Heart left ventricle (tissue), 13 donors: ENCODE results near the gene SH3RF3.

Experiments used
- CTCF ChIP-seq, 12 donors: fragments of 200-600 bp; sonication (generic) in 4 of 12; IDR thresholded peaks; one replicate each; pipeline versions ENCODE4 v1.5.0 to v1.8.0; 2018 to 2022; ENCODE audit warnings: antibody characterized with exemption in 12 of 12, mild to moderate bottlenecking in 5 of 12
- POLR2A ChIP-seq, 2 donors: fragments of 450-650 bp; IDR thresholded peaks; one replicate each; pipeline ENCODE4 v1.6.1; 2017; ENCODE audit warnings: antibody characterized with exemption in 2 of 2, mild to moderate bottlenecking in 2 of 2, moderate library complexity in 2 of 2
- donor health status: ischemic (EF 13 %, LVEDD 7.1; RV severe dilation, severe dysfunction).
- donor health status: DM: no; HTN: yes; CAD: no.
- donor health status: DM: no; HTN: no; CAD: no.
- donor health status: ischemic (EF 25% LVEDD 6.9; RV normal size, moderate dysfunction).
- donor health status: ischemic (EF 25% LVEDD 5.7; RV mildly dilated, moderate dysfunction).
- donor health status: ischemic (EF 35%, LVEDD 5.7; RV mildly dilated, moderate dysfunction).
- donor health status: nonischemic (EF 11% LVEDD 7.7; RV severe dilation, severe dysfunction).
- donor health status: DM: yes; HTN: yes; CAD: no.
- donor health status: PGD.
- donor health status: ischemic (EF 29% LVEDD 5.4; RV normal size, mild dysfunction).
- donor health status: nonischemic (EF 23%, LVEDD 6.1; RV moderate dilation, normal function).

- TF ChIP-seq CTCF (IDR thresholded peaks at IDR 0.05), result no peak
- no peak for TF ChIP-seq POLR2A (IDR thresholded peaks at IDR 0.05)
These were observed 2.8 kb downstream of the SH3RF3 start for GRCh38 chr2:109131777-109132176.
